ENCODE results near the gene ROR2.

DNA sequence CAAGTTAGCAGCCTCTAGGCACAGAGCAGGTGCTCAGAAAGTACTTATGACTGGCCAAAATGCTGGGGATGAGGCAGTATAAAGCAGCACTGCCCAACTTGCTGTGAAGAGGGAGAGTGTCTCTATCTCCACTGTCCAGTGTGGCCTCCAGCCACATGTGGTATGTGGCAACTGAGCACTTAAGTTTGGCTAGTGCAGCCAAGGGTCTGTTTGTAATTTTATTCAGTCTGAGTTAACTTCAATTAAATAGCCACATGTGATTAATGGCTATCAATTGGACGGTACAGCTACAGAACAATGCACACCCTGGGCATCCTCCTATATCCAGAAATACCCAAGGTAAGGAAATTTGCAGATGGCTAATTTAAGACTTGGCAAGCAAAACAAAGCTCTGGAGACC lies 26.9 kb downstream of the ROR2 start:
- TF ChIP-seq, protein P1, sequence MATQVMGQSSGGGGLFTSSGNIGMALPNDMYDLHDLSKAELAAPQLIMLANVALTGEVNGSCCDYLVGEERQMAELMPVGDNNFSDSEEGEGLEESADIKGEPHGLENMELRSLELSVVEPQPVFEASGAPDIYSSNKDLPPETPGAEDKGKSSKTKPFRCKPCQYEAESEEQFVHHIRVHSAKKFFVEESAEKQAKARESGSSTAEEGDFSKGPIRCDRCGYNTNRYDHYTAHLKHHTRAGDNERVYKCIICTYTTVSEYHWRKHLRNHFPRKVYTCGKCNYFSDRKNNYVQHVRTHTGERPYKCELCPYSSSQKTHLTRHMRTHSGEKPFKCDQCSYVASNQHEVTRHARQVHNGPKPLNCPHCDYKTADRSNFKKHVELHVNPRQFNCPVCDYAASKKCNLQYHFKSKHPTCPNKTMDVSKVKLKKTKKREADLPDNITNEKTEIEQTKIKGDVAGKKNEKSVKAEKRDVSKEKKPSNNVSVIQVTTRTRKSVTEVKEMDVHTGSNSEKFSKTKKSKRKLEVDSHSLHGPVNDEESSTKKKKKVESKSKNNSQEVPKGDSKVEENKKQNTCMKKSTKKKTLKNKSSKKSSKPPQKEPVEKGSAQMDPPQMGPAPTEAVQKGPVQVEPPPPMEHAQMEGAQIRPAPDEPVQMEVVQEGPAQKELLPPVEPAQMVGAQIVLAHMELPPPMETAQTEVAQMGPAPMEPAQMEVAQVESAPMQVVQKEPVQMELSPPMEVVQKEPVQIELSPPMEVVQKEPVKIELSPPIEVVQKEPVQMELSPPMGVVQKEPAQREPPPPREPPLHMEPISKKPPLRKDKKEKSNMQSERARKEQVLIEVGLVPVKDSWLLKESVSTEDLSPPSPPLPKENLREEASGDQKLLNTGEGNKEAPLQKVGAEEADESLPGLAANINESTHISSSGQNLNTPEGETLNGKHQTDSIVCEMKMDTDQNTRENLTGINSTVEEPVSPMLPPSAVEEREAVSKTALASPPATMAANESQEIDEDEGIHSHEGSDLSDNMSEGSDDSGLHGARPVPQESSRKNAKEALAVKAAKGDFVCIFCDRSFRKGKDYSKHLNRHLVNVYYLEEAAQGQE (IDR thresholded peaks at IDR 0.05; ENCODE audit: low read depth): no peak
- TF ChIP-seq NFIC (IDR thresholded peaks at IDR 0.05) (no peak), CREB1 (IDR thresholded peaks at IDR 0.05; ENCODE audit: low read depth) (no peak), YY1 (IDR thresholded peaks at IDR 0.05; ENCODE audit: low read depth) (no peak), FOXM1 (IDR thresholded peaks at IDR 0.05; ENCODE audit: borderline replicate concordance, low read depth) (no peak), TCF12 (IDR thresholded peaks at IDR 0.05; ENCODE audit: low read depth) (no peak), MAX (IDR thresholded peaks at IDR 0.05) (no peak), CEBPB (IDR thresholded peaks at IDR 0.05) (no peak), RAD21 (IDR thresholded peaks at IDR 0.05; ENCODE audit: low read depth) (no peak), EP300 (IDR thresholded peaks at IDR 0.05; ENCODE audit: borderline replicate concordance) (no peak), USF1 (IDR thresholded peaks at IDR 0.05) (no peak)

Measured in Ishikawa (cell line).